Measurements from ENCODE around the gene NUP214. TPM values are rescaled to one million over a fixed set of nuclear protein-coding genes. Genes with fewer than 3 reads are reported as not detected.

The NUP214 gene
- total RNA-seq, 3 donors from 2014 or later, result 56.1 to 57.9 (median 56.5) TPM

DNA sequence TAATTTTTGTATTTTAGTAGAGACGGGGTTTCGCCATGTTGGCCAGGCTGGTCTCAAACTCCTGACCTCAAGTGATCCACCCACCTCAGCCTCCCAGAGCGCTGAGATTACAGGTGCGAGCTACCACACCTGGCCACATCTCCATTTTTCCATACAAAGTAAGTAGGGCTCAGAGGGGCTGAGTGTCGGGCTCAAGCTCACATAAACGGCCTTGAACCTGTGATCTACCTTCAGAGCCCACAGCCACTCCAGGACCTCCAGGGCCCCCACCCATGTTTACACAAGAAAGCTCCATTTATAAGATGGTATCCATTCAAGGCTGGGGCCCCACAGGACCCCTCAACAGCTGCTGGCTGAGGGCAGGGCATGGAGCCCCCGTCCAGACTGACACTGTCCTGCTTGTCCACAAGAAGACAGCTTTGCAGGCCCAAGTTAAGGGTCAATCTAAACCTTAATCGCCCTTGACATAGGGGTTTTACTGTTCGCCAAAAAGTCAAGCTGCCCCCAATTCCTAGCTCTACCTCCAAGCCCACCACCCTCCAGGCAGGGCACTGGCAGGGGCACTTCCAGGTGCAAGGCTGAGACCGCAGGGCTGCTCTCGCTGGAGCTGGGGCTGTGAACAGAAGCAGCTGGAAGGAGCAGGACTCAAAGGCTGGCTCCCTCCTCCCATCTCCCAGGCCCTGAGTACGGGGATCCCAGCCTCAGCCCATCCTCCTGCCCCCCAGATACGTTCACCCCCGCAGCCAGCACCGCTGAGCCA, 132.1 kb downstream of the NUP214 start:
- DNase-seq (no peak), ATAC-seq (no peak)
- no peaks in the 10 kb centered on the region for H3K36me3 ChIP-seq (ENCODE audit: low read depth)
- TF ChIP-seq, protein P1, sequence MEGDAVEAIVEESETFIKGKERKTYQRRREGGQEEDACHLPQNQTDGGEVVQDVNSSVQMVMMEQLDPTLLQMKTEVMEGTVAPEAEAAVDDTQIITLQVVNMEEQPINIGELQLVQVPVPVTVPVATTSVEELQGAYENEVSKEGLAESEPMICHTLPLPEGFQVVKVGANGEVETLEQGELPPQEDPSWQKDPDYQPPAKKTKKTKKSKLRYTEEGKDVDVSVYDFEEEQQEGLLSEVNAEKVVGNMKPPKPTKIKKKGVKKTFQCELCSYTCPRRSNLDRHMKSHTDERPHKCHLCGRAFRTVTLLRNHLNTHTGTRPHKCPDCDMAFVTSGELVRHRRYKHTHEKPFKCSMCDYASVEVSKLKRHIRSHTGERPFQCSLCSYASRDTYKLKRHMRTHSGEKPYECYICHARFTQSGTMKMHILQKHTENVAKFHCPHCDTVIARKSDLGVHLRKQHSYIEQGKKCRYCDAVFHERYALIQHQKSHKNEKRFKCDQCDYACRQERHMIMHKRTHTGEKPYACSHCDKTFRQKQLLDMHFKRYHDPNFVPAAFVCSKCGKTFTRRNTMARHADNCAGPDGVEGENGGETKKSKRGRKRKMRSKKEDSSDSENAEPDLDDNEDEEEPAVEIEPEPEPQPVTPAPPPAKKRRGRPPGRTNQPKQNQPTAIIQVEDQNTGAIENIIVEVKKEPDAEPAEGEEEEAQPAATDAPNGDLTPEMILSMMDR (IDR thresholded peaks at IDR 0.05), result no peak
- H3K9me3 ChIP-seq, result no peaks in the 10 kb centered on the region
- H3K4me1 ChIP-seq (ENCODE audit: low read depth), result peaks cover 8% of the 10 kb centered on the region
- H3K4me3 ChIP-seq, result no peak overlapping the region
- intact Hi-C loops (cut with DNase I, micrococcal nuclease), result no loop called here

DNA sequence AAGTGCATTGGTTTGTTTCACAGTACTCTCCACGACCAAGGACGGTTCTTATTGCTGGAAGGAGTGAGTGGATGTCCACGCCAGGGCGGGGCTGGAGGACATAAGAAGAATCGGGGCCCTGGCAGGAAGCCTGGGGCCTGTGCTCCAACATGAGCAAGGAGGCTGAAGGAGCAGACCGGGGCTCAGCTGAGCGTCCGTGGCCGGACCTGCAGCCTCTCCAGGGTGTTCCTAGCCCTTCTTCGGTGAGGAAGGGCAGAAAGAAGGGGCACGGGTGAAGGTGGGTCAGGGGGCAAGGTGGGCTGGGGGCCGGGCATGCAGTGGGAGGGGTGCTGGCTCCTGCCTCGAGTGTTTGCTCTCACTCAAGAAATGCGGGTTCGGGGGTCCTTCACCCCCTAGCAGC, 132.8 kb downstream of the NUP214 start:
- Histone ChIP-seq H3K36me3 (ENCODE audit: low read depth) (no peaks in the 10 kb centered on the region), H3K9me3 (no peaks in the 10 kb centered on the region), H3K4me1 (ENCODE audit: low read depth) (peaks cover 8% of the 10 kb centered on the region), H3K4me3 (no peak overlapping the region)
- TF ChIP-seq, protein P1 (IDR thresholded peaks at IDR 0.05), result no peak
- intact Hi-C loops (cut with DNase I, micrococcal nuclease), result no loop called here
- DNase-seq, result no peak
- no peak for ATAC-seq

DNA sequence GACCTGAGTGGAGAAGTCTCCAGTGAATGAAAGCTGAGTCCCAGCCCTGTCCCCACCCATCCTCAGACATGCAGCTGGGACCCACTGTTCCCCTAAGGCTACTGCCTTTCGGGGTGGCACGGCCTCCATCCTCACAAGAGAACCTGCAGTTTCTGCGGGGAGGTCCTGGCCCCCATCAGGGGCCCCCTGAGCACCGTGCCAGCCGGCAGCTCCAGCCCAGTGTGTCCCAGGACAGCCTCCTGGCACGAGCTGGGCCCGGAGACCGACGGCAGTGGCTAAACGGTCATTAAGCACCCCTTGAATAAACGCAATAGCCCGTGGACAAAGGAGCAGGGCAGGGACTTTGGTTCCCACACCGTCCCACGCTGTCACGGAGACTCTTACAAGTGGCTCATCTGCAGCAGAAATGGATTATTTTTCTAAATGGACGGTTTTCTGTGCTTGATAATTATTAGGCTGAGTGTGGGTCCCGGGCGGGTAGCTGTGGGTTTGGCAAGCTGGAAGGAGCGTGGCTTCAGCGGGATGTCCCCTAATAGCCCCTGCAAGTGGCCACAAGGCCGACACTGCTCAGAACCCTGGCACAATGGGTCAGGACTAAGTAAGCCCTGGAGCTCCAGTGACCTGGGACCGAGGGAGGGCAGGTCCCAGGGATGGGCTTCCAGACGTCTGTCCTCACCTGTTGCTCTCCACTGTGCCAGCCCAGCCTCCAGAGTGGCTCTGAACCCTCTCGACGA, 133.5 kb downstream of the NUP214 start:
- ATAC-seq, result no peak
- intact Hi-C loops (cut with DNase I, micrococcal nuclease), result no loop called here

DNA sequence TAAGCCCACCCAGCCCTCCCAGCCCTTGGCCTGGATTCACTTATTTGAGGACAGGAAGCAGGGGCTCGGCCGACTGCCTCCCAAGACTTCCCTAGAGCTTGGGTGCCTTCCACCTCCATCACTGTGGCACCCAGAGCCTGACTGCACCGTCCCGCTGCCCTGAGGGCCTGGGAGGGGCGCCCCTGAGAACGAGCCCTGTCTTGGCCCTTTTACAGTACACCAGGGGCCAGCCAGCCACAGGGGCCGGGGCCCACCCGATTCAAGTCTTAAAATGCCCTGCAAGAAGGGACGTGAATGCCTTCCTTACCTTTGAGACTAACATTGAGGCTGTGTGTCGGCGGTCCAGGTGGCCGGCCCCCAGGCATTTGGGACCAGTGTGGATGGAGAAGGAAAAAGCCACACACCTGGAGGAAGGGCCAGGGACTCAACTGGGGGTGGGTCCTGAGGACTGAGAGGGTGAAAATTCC, 134.1 kb downstream of the NUP214 start:
- ATAC-seq (no peak), DNase-seq (peak in 1 of 3 donors; percentile 49)
- no peaks in the 10 kb centered on the region for H3K9me3 ChIP-seq
- no peaks in the 10 kb centered on the region for H3K36me3 ChIP-seq (ENCODE audit: low read depth)
- intact Hi-C loops (cut with DNase I, micrococcal nuclease), result no loop called here
- TF ChIP-seq, protein P1 (IDR thresholded peaks at IDR 0.05), result no peak
- peaks cover 8% of the 10 kb centered on the region for H3K4me1 ChIP-seq (ENCODE audit: low read depth)
- no peak overlapping the region for H3K4me3 ChIP-seq

More for the DNA sequence above, 133.5 kb downstream of the NUP214 start:
- peak in 1 of 3 donors; percentile 45 for DNase-seq
- no peaks in the 10 kb centered on the region for H3K36me3 ChIP-seq (ENCODE audit: low read depth)
- no peaks in the 10 kb centered on the region for H3K9me3 ChIP-seq
- H3K4me3 ChIP-seq, result no peak overlapping the region
- TF ChIP-seq, protein P1 (IDR thresholded peaks at IDR 0.05), result no peak
- peaks cover 8% of the 10 kb centered on the region for H3K4me1 ChIP-seq (ENCODE audit: low read depth)

DNA sequence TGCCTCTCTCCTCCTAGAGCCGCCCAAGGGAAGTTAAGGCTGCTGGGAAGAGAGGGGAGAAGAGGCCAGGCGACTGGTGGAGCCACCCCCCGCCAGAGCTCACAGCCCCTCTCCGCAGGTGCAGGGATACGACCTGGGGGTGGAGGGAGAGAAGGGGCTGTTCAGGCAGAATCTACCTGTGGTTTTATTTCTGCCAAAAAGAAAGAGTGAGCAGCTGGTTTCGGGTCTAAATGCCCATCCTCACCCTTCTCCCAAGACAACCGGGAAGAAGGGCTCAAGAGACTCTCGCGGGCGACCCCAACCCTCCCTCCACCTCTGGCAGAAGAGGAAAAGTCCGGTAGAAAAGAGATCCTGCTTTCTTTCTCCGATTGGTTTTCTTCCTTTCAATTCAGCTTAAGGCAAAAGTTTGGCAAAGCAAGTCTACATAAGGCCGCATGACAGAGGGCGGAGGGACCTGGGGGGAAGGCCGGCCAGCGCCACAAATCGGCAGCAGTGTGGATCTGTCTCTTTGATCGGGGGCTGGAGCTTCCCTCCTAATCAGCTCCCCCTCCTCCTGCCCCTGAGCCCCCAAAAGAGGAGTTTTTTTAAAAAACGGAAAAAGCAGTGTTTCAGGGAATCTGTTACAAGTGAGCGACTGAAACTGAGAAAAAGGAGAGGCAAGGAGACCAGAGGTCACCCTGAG, 134.7 kb downstream of the NUP214 start:
- intact Hi-C loops (cut with DNase I, micrococcal nuclease), result no loop called here
- DNase-seq, result no peak
- no peak for ATAC-seq
- no peaks in the 10 kb centered on the region for H3K36me3 ChIP-seq (ENCODE audit: low read depth)
- H3K4me3 ChIP-seq, result no peak overlapping the region
- TF ChIP-seq, protein P1 (IDR thresholded peaks at IDR 0.05), result no peak
- no peaks in the 10 kb centered on the region for H3K9me3 ChIP-seq
- H3K4me1 ChIP-seq (ENCODE audit: low read depth), result peaks cover 8% of the 10 kb centered on the region
